NCI-H1417 treated with DMSO at 0.1 percent for 48 hours (cell line): ENCODE measurements around the gene SLC50A1.

Experiments used
- DNase-seq: peaks from one replicate; lab custom pipeline; 2025; lab: John Stamatoyannopoulos, UW

The SLC50A1 gene

GRCh38 chr1:155184835-155185782, 49.5 kb downstream of the SLC50A1 start:
- DNase-seq, result no peak

GRCh38 chr1:155185783-155186066, 50.1 kb downstream of the SLC50A1 start:
- no peak for DNase-seq

GRCh38 chr1:155186067-155186793, 50.6 kb downstream of the SLC50A1 start:
- no peak for DNase-seq

GRCh38 chr1:155186794-155187455, 51.3 kb downstream of the SLC50A1 start:
- no peak for DNase-seq

- no peak for DNase-seq
Observed at GRCh38 chr1:155187456-155187891, 51.8 kb downstream of the SLC50A1 start.

GRCh38 chr1:155188268-155188667, 52.6 kb downstream of the SLC50A1 start:
- no peak for DNase-seq
